ENCODE data around the gene HSF5. TPM values are rescaled to one million over a fixed set of nuclear protein-coding genes. Genes with fewer than 3 reads are reported as not detected.

Gene HSF5
- polyA plus RNA-seq, 3 donors: 0.01 to 0.11 (median 0.02) TPM

DNA sequence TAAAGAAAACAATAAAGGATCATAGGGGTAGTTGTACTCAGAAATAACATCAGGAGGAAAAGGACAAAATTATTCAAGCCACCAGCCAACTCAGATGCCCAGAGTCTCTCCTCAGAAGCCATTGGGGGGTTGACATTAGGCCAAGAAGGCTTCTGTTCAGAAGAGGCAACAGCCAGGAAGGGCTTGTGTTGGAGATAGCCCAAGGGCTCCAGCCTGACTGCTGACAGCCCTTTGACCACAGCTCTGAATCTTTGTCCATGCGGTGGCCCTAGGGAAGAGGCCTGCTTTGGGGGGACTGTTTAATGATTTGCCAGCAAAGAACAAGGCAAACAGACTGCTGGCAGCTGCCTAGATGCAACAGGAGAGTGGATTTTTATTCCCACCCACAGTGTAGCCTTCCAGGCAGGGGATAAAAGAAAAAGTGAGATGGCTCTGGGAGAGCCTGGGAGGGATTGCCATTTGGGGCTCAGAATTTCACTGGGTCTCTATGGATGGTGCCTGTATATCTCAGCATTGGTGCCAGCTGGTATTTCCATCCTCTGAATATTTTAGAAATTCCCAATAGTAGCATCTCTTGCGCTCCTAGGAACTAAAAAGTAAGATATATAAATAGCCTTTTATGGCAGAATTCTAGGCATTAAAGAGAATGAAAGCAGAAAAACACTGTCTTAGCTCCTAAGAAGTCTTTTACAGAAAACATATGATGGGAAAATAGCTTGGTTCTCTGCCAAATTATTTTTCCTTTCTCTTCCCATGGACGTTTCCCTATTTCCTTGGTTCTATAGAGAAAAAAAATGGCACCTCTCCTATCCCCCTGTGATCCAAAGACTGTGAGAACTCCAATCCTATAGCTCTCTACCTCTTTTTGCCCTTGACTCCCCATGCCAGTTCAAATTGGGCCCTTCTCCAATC is 106.8 kb downstream of the HSF5 start:
- 20 to 64% (median 49%) methylated on average over 3 of the region's 3 CpGs for WGBS, 3 donors
- no peak overlapping the region for H3K27ac ChIP-seq (ENCODE audit: low read depth, low read length)

DNA sequence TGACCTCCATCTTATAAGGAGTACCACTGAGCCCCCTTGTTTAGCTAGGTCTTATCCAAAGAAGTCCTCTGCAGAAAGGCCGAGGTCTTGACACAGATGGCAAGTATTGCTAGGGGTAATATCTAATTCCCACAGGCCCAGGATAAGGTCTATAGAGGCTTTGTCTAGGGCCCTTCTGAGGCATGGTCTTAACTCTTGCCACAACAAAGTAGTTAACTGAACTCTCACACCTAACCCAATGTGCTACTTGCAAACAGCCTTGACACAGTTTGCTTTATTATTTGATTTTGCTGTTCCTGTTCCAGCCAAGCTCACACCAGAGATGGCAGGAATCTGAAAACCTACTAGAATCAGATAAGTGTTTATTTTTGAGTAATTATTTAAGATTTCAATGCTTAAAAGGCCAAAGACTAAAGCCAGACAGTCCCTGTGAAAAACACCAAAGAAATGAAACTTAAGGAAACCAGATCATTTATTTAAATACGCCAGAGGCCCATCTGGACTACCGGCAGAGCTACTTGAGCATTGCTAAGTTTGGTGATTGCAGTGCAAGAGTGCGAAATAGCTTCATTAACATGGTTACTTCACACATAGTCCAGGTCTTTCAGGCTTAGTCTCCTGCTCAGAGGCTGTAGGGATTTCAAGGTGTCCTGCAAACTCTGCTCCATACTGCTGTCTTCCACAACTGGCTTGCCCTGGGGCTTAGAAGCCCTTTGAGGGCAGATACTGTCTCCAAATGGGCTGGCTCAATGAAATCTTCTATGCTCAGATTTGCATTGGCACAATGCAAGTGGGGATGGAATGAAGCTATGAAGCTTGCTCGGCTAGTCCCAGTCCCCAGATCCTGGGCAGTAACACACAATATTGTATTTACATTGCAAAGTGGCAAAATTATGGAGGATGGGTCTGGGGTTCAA is 107.7 kb downstream of the HSF5 start:
- WGBS, 3 donors: 52 to 94% (median 94%) methylated on average over 5 of the region's 5 CpGs
- no peak overlapping the region for H3K27ac ChIP-seq (ENCODE audit: low read depth, low read length)

GRCh38 chr17:58379511-58379824 is 108.7 kb downstream of the HSF5 start:
- H3K27ac ChIP-seq (ENCODE audit: low read depth, low read length): no peak overlapping the region
- WGBS, 3 donors: 67 to 84% (median 71%) methylated on average over 3 of the region's 3 CpGs

DNA sequence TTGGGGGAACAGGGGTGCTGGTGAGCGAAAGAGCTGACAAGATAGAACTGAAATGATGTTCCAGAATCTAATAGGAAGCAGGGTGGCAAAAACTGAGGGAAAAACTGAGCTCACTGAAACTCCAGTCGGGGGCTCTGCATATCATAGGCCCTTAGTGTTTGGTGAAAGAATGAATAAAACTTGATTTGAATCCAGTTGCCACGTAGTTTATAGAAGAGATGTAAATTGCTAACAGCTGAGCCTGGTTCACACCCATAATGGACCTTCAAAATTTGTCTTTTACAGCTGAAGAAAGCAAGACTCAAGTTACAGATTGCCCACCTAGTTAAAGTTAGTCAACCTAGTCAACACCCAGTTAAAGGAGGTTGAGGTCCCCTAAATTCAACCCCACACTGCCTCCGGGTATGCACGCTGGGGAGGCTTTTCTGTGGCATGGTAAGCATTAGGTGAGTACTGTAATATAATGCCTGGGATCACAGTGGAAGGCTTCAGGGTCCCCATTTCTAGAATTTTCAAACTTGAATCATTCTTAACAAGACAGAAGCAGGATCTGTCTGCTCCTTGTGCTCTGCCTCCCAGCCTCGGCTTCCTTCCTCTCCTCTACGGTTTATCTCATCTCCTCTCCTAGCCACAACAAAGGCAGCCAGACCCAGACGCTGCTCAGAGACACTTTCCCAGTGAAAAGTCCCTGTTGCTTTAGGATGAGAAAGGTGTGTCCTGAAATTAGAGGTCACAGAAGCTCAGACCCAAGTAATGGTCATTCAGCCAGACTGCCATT is 109.3 kb downstream of the HSF5 start:
- WGBS, 3 donors: 54 to 88% (median 55%) methylated on average over 8 of the region's 8 CpGs
- no peak overlapping the region for H3K27ac ChIP-seq (ENCODE audit: low read depth, low read length)

DNA sequence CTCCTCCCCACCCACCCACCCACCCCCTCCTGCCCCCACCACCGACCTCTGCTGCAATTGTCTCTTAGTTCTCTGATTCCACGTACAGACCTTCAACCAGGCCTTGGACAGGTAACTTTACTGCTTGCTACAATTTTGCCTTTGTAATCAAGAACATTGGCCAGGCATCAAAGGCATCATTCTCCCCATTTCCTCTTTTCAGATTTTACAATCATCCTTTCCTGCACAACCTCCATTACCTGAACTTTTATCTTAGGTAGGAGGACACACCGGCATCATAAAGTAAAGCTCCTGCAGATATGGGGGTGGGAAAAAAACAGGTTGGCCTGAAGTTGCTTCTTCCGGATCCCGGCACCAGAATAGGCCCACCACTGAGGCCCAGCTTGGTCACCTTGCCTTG is 110.5 kb downstream of the HSF5 start:
- H3K27ac ChIP-seq (ENCODE audit: low read depth, low read length): no peak overlapping the region
- WGBS, 3 donors: 72 to 82% (median 77%) methylated on average over 5 of the region's 5 CpGs

DNA sequence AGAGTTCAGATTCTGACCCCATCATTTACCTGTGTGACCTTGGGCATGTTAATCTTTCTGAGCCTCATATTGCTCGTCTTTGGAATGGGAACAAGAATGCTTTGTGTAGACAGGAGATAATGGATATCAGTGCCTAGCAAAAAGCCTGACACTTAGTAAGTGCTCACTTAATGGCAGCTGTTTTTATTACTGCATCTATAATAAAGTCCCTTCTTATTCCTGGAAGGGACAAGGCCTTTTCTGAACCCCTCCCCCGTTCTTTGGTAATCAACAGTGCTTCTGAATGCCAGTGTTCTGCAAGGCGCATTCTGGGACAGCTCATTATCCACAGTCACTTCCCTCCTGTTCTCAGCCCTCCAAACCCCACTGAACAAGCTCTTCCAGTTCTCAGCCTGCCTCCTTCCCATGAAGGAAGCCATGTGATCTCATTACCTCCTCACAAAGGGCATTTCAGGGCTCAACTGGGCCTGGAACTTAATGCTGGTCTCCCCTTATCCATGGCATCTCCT is 111.1 kb downstream of the HSF5 start:
- no peak overlapping the region for H3K27ac ChIP-seq (ENCODE audit: low read depth, low read length)
- 48 to 77% (median 69%) methylated on average over 3 of the region's 3 CpGs for WGBS, 3 donors

DNA sequence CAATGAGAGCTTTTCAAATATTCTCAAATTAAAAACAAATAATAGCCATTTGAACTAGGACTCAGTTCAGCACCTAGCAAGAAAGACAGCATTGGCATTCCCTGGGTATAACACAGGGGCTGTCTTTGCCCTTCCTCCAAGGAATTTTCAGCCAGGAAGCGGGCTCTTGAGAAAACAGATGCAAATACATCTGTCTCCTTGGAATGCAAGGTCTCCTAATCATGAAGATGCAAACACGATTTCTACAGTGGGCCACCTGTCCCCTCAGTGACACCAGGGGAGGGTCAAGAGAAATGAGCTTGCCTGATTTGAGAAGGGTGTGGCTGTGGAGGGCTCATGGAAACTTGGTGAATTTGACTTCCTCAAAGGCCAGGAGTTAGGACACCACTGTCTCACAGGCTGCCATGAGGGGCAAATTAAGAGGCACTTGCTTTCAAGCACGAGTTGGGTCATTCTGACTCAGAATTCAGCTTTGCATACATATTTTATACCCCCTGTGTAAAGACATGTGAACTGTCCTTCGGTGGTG is 111.7 kb downstream of the HSF5 start:
- no peak overlapping the region for H3K27ac ChIP-seq (ENCODE audit: low read depth, low read length)
- WGBS, 3 donors: 57 to 73% (median 71%) methylated on average over 4 of the region's 4 CpGs

- WGBS, 3 donors: 70 to 91% (median 72%) methylated on average over 2 of the region's 2 CpGs
- no peak overlapping the region for H3K27ac ChIP-seq (ENCODE audit: low read depth, low read length)
These were observed 112.4 kb downstream of the HSF5 start for GRCh38 chr17:58375811-58376210.

DNA sequence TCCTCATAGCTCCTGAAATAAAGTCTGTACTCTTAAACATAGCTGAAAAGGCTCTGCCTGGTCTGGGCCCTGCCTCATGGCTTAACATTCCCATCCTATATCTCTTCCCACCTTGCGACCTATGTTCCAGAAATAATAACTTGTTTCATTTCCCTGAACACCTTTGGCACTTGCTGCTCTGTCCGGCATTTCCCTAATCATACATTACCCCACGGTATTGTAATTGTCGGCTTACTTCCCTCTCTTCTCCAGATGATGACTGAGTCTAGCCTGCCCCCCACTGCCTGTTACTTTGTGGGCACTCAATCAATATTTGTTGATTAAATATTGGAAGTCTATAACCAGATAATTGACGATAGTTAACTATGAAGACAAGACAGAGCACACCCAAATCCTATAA is 113.0 kb downstream of the HSF5 start:
- H3K27ac ChIP-seq (ENCODE audit: low read depth, low read length): no peak overlapping the region
- 60 to 68% (median 61%) methylated on average over 5 of the region's 5 CpGs for WGBS, 3 donors

DNA sequence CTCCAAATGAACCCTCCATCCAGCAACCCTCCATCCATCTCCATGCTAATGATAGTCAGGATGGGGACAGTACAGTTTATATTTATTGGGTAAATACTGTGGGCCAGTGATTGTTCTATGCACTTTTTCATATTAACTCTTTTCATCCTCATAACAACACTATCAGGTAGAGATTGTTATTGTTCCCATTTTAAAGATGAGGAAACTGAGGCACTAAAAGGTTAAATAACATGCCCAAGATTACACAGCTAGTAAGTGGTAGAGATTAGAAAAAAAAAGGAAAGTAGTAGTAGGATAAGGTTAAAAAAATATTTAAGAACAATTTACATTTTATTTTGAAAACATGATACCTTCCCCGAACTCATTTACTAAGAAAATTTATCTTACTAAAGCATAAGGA is 114.3 kb downstream of the HSF5 start:
- no peak overlapping the region for H3K27ac ChIP-seq (ENCODE audit: low read depth, low read length)
- WGBS, 3 donors: 92 to 98% (median 93%) methylated on average over 1 of the region's 1 CpG

- 78 to 93% (median 86%) methylated on average over 5 of the region's 5 CpGs for WGBS, 3 donors
- no peak overlapping the region for H3K27ac ChIP-seq (ENCODE audit: low read depth, low read length)
These were observed 115.2 kb downstream of the HSF5 start for GRCh38 chr17:58373003-58373402.

DNA sequence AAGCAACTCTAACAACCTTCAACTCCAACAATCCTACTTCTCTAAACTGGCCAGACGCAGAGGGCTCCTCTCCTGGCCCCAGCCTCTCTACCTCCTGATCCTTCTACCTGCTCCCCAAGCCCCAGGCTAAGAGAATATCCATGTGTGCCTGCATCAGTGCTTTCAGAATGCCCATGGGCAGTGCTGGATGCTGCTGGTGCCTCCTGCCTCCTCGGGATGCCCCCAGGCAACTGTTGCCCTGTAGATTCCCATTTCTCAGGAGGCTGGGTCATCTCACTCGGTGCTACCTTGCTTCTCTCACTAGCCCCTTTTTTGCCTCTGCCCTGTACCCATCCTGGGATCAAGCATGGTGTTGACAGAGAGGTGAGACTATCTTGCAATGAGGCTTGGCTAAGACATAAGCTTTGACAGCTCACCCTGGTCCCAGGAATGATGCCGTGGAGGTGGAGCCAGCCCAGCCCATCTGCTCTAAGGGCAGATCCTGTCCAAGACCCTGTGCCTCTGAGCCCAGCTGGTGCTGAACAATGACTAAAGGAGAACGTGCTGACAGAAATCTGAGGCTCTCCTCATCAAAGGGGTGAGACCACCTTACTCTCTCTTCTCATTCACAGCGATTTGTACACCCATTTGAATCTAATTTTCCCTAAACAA is 116.8 kb downstream of the HSF5 start:
- 78 to 84% (median 82%) methylated on average over 6 of the region's 6 CpGs for WGBS, 3 donors
- no peak overlapping the region for H3K27ac ChIP-seq (ENCODE audit: low read depth, low read length)

DNA sequence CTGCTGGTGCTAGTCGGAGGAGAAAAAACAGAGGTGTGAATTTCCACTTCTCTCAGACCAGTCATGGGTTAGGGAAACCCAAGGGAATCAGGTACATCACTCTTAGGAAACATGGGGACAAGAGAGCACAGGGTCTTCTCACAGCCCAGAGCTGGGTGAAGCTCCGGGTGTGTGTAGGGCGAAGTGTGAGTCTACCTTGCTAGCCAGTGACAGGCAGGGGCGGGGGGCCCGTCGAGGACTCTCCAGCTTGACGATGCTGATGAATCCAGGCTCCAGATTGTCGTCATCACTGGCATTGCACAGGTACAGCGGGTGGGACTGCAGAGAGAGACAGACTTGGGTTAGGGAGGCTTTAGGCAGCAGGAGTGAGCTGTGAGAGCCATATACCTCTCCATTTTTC is 117.5 kb downstream of the HSF5 start:
- H3K27ac ChIP-seq (ENCODE audit: low read depth, low read length): no peak overlapping the region
- WGBS, 3 donors: 84 to 88% (median 84%) methylated on average over 9 of the region's 9 CpGs

GRCh38 chr17:58370309-58370708 is 117.9 kb downstream of the HSF5 start:
- WGBS, 3 donors: 92 to 95% (median 94%) methylated on average over 5 of the region's 5 CpGs
- H3K27ac ChIP-seq (ENCODE audit: low read depth, low read length): no peak overlapping the region
